ENCODE measurements around the gene TRIM17. TPM values are rescaled to one million over a fixed set of nuclear protein-coding genes. Genes with fewer than 3 reads are reported as not detected.

TRIM17 gene
- total and polyA plus RNA-seq, 9 donors: 0.72 to 10.0 (median 3.0) TPM

GRCh38 chr1:228430243-228430642 lies 13.6 kb upstream of the TRIM17 start:
- TF ChIP-seq CTCF (IDR thresholded peaks at IDR 0.05) (no peak), POLR2A (IDR thresholded peaks at IDR 0.05) (no peak), EP300 (IDR thresholded peaks at IDR 0.05) (no peak)
- Histone ChIP-seq H3K4me3 (no peak overlapping the region), H3K9me3 (no peaks in the 10 kb centered on the region), H3K36me3 (no peaks in the 10 kb centered on the region), H3K27ac (no peak overlapping the region), H3K4me1 (ENCODE audit: insufficient read depth) (no peaks in the 10 kb centered on the region), H3K27me3 (no peaks in the 10 kb centered on the region)
- intact Hi-C loops (cut with DNase I): no loop called here
- DNase-seq: no peak
- 60 to 71% (median 67%) methylated on average over 6 of the region's 6 CpGs for WGBS, 3 donors

- H3K27ac ChIP-seq: no peak overlapping the region
- intact Hi-C loops (cut with DNase I): no loop called here
- no peaks in the 10 kb centered on the region for H3K27me3 ChIP-seq
- no peak overlapping the region for H3K4me3 ChIP-seq
- no peaks in the 10 kb centered on the region for H3K36me3 ChIP-seq
- no peaks in the 10 kb centered on the region for H3K4me1 ChIP-seq (ENCODE audit: insufficient read depth)
- H3K9me3 ChIP-seq: no peaks in the 10 kb centered on the region
- WGBS, 3 donors: 62 to 67% (median 64%) methylated on average over 9 of the region's 9 CpGs
- TF ChIP-seq POLR2A (IDR thresholded peaks at IDR 0.05) (no peak), CTCF (IDR thresholded peaks at IDR 0.05) (no peak), EP300 (IDR thresholded peaks at IDR 0.05) (no peak)
- DNase-seq: no peak
These were observed 13.0 kb upstream of the TRIM17 start for GRCh38 chr1:228429698-228430097.

GRCh38 chr1:228429007-228429406 lies 12.3 kb upstream of the TRIM17 start:
- intact Hi-C loops (cut with DNase I): no loop called here

GRCh38 chr1:228428412-228428811 lies 11.8 kb upstream of the TRIM17 start:
- H3K27me3 ChIP-seq: no peaks in the 10 kb centered on the region
- no peak for DNase-seq
- intact Hi-C loops (cut with DNase I): no loop called here

More at GRCh38 chr1:228429007-228429406, 12.3 kb upstream of the TRIM17 start:
- Histone ChIP-seq H3K27ac (no peak overlapping the region), H3K4me3 (no peak overlapping the region), H3K9me3 (no peaks in the 10 kb centered on the region), H3K27me3 (no peaks in the 10 kb centered on the region), H3K4me1 (ENCODE audit: insufficient read depth) (no peaks in the 10 kb centered on the region), H3K36me3 (no peaks in the 10 kb centered on the region)
- WGBS, 3 donors: 55 to 70% (median 60%) methylated on average over 8 of the region's 8 CpGs
- no peak for DNase-seq
- TF ChIP-seq POLR2A (IDR thresholded peaks at IDR 0.05) (no peak), EP300 (IDR thresholded peaks at IDR 0.05) (no peak), CTCF (IDR thresholded peaks at IDR 0.05) (no peak)

More at GRCh38 chr1:228428412-228428811, 11.8 kb upstream of the TRIM17 start:
- WGBS, 3 donors: 62 to 66% (median 66%) methylated on average over 4 of the region's 4 CpGs
- Histone ChIP-seq H3K36me3 (no peaks in the 10 kb centered on the region), H3K9me3 (no peaks in the 10 kb centered on the region), H3K4me1 (ENCODE audit: insufficient read depth) (no peaks in the 10 kb centered on the region), H3K27ac (no peak overlapping the region), H3K4me3 (no peak overlapping the region)
- TF ChIP-seq POLR2A (IDR thresholded peaks at IDR 0.05): no peak
- no peak for TF ChIP-seq EP300 (IDR thresholded peaks at IDR 0.05)
- no peak for TF ChIP-seq CTCF (IDR thresholded peaks at IDR 0.05)
